ENCODE data around the gene CLIC1.

GRCh38 chr6:31725502-31726350 lies 10.6 kb downstream of the CLIC1 start:
- no peak for TF ChIP-seq CTCF (IDR thresholded peaks at IDR 0.05)
- TF ChIP-seq POLR2A (IDR thresholded peaks at IDR 0.05), result no peak
